ENCODE data around the gene EXOC6.

EXOC6 gene

GRCh38 chr10:93027508-93027907 lies 179.2 kb downstream of the EXOC6 start:
- H3K27me3 ChIP-seq = no peaks in the 10 kb centered on the region
- H3K36me3 ChIP-seq = peaks cover 22% of the 10 kb centered on the region
- H4K20me1 ChIP-seq = no peaks in the 10 kb centered on the region
- no peak overlapping the region for H3K27ac ChIP-seq
- TF ChIP-seq Cebpa-rat (IDR thresholded peaks at IDR 0.05) = no peak
- H3K9me3 ChIP-seq = peaks cover 19% of the 10 kb centered on the region
- no peak overlapping the region for H3K9ac ChIP-seq
- H3K4me2 ChIP-seq = no peak overlapping the region
- H3K4me3 ChIP-seq = no peak overlapping the region
- peaks cover 5% of the 10 kb centered on the region; the same call in 1 of the 2 replicates for H3K4me1 ChIP-seq

- Histone ChIP-seq H3K9me3 (peaks cover 19% of the 10 kb centered on the region), H4K20me1 (no peaks in the 10 kb centered on the region), H3K4me3 (no peak overlapping the region), H3K36me3 (peaks cover 22% of the 10 kb centered on the region), H3K27me3 (no peaks in the 10 kb centered on the region), H3K4me1 (peaks cover 6% of the 10 kb centered on the region; the same call in 1 of the 2 replicates), H3K4me2 (no peak overlapping the region), H3K27ac (no peak overlapping the region), H3K9ac (no peak overlapping the region)
- no peak for TF ChIP-seq Cebpa-rat (IDR thresholded peaks at IDR 0.05)
Observed at GRCh38 chr10:93028883-93029282, 180.6 kb downstream of the EXOC6 start.

- Histone ChIP-seq H3K9me3 (peaks cover 19% of the 10 kb centered on the region), H3K36me3 (peaks cover 22% of the 10 kb centered on the region), H3K27me3 (no peaks in the 10 kb centered on the region), H3K27ac (no peak overlapping the region), H3K4me2 (no peak overlapping the region), H3K4me3 (no peak overlapping the region), H3K9ac (no peak overlapping the region), H4K20me1 (no peaks in the 10 kb centered on the region), H3K4me1 (peaks cover 6% of the 10 kb centered on the region; the same call in 1 of the 2 replicates)
- TF ChIP-seq Cebpa-rat (IDR thresholded peaks at IDR 0.05) = no peak
Observed at GRCh38 chr10:93030409-93030808, 182.1 kb downstream of the EXOC6 start.

GRCh38 chr10:93032105-93032808 lies 183.9 kb downstream of the EXOC6 start:
- Histone ChIP-seq H3K27ac (no peak overlapping the region), H3K36me3 (peaks cover 12% of the 10 kb centered on the region), H3K9me3 (peaks cover 13% of the 10 kb centered on the region), H3K27me3 (no peaks in the 10 kb centered on the region), H3K4me3 (no peak overlapping the region), H4K20me1 (no peaks in the 10 kb centered on the region), H3K9ac (no peak overlapping the region), H3K4me2 (no peak overlapping the region), H3K4me1 (peaks cover 6% of the 10 kb centered on the region; the same call in 1 of the 2 replicates)
- TF ChIP-seq Cebpa-rat (IDR thresholded peaks at IDR 0.05) = no peak

GRCh38 chr10:93032809-93033137 lies 184.5 kb downstream of the EXOC6 start:
- Histone ChIP-seq H4K20me1 (no peaks in the 10 kb centered on the region), H3K9ac (no peak overlapping the region), H3K4me3 (no peak overlapping the region), H3K4me1 (peaks cover 6% of the 10 kb centered on the region; the same call in 1 of the 2 replicates), H3K9me3 (peaks cover 8% of the 10 kb centered on the region), H3K4me2 (no peak overlapping the region), H3K27me3 (no peaks in the 10 kb centered on the region), H3K27ac (no peak overlapping the region), H3K36me3 (peaks cover 7% of the 10 kb centered on the region)
- TF ChIP-seq Cebpa-rat (IDR thresholded peaks at IDR 0.05) = no peak

GRCh38 chr10:93034426-93034825 lies 186.1 kb downstream of the EXOC6 start:
- no peak for TF ChIP-seq Cebpa-rat (IDR thresholded peaks at IDR 0.05)
- Histone ChIP-seq H3K9me3 (no peaks in the 10 kb centered on the region), H3K4me1 (peaks cover 6% of the 10 kb centered on the region; the same call in 1 of the 2 replicates), H3K36me3 (no peaks in the 10 kb centered on the region), H3K27me3 (no peaks in the 10 kb centered on the region), H3K4me3 (no peak overlapping the region), H4K20me1 (no peaks in the 10 kb centered on the region), H3K27ac (no peak overlapping the region), H3K4me2 (no peak overlapping the region), H3K9ac (no peak overlapping the region)

GRCh38 chr10:93039110-93039509 lies 190.8 kb downstream of the EXOC6 start:
- no peak overlapping the region for H3K4me2 ChIP-seq
- H3K27ac ChIP-seq = no peak overlapping the region
- no peaks in the 10 kb centered on the region for H3K9me3 ChIP-seq
- no peaks in the 10 kb centered on the region for H3K36me3 ChIP-seq
- no peaks in the 10 kb centered on the region for H3K27me3 ChIP-seq
- TF ChIP-seq Cebpa-rat (IDR thresholded peaks at IDR 0.05) = no peak
- H3K9ac ChIP-seq = no peak overlapping the region
- 0 out of 2 replicates have a peak, but pooled peaks cover 7% of the 10 kb centered on the region for H3K4me1 ChIP-seq
- H4K20me1 ChIP-seq = no peaks in the 10 kb centered on the region
- no peak overlapping the region for H3K4me3 ChIP-seq

GRCh38 chr10:93039721-93040120 lies 191.4 kb downstream of the EXOC6 start:
- Histone ChIP-seq H3K27ac (no peak overlapping the region), H3K4me3 (no peak overlapping the region), H3K4me1 (0 out of 2 replicates have a peak, but pooled peaks cover 7% of the 10 kb centered on the region), H4K20me1 (no peaks in the 10 kb centered on the region), H3K27me3 (no peaks in the 10 kb centered on the region), H3K9me3 (no peaks in the 10 kb centered on the region), H3K9ac (no peak overlapping the region), H3K4me2 (no peak overlapping the region), H3K36me3 (no peaks in the 10 kb centered on the region)
- no peak for TF ChIP-seq Cebpa-rat (IDR thresholded peaks at IDR 0.05)

- no peaks in the 10 kb centered on the region for H3K4me1 ChIP-seq
- TF ChIP-seq Cebpa-rat (IDR thresholded peaks at IDR 0.05) = no peak
- H4K20me1 ChIP-seq = no peaks in the 10 kb centered on the region
- no peak overlapping the region for H3K27ac ChIP-seq
- no peak overlapping the region for H3K4me3 ChIP-seq
- H3K27me3 ChIP-seq = no peaks in the 10 kb centered on the region
- no peak overlapping the region for H3K4me2 ChIP-seq
- peaks cover 8% of the 10 kb centered on the region for H3K36me3 ChIP-seq
- H3K9me3 ChIP-seq = peaks cover 6% of the 10 kb centered on the region
- H3K9ac ChIP-seq = no peak overlapping the region
Observed at GRCh38 chr10:93054486-93054885, 206.2 kb downstream of the EXOC6 start.

- Histone ChIP-seq H3K4me3 (no peak overlapping the region), H3K27ac (no peak overlapping the region), H3K4me2 (no peak overlapping the region), H4K20me1 (no peaks in the 10 kb centered on the region), H3K9ac (no peak overlapping the region), H3K4me1 (no peaks in the 10 kb centered on the region), H3K27me3 (no peaks in the 10 kb centered on the region), H3K36me3 (peaks cover 43% of the 10 kb centered on the region), H3K9me3 (peaks cover 43% of the 10 kb centered on the region)
- no peak for TF ChIP-seq Cebpa-rat (IDR thresholded peaks at IDR 0.05)
Observed at GRCh38 chr10:93058139-93058538, 209.8 kb downstream of the EXOC6 start.

Data from BLaER1 (cell line).